Measurements from ENCODE around the gene PSMD4.
A peak's percentile ranks its signal among the peaks of the same experiment; 100 is the strongest.

DNA sequence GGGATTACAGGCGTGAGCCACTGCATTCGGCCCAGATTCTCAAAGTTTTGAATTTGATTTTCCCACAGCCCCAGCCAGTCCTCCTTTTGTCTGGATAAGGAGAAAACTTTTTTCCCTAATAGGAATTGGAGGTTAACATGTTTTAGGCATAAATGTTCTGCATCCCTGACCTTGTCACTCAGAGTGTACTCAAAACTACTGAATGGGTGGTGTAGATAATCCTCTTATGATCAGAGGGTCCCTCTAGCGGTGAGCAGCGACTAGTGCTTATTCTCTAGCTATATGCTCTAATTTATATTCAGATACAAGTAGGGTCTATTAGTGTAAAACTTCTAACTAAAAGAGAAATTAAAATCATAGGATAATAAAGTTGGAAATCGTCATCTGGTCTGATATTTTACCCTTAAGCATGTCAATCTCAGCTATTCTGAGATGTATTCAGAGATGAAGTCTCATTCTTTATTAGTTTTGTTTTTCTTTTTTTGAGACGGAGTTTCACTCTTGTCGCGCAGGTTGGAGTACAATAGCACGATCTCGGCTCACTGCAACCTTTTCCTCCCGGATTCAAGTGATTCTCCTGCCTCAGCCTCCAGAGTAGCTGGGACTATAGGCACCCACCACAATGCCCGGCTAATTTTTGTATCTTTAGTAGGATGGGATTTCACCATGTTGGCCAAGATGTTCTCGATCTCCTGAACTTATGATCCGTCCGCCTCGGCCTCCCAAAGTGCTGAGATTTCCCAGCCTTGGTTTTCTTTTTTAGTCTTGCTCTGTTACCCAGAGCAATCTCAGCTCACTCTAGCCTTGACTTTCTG, 2.7 kb upstream of the PSMD4 start:
- TF ChIP-seq CTCF (optimal IDR thresholded peaks at IDR 0.05 in 1 of 3, IDR thresholded peaks at IDR 0.05 in 1 of 3, conservative IDR thresholded peaks at IDR 0.05 in 1 of 3; ENCODE audit: extremely low read depth in 1 of 3, insufficient read depth in 2 of 3, low read length in 3 of 3) (peak; percentile 57 to 88 (median 63)), EZH2 (IDR thresholded peaks at IDR 0.05; ENCODE audit: low read length) (no peak)
